Dermis microvascular lymphatic vessel endothelial cell (primary cell): ENCODE measurements around the gene CDCA7. TPM values are rescaled to one million over a fixed set of nuclear protein-coding genes. Genes with fewer than 3 reads are reported as not detected.
"Not testable (repeated sequence)": the region's sequence is repeated elsewhere in the genome, so short reads cannot be mapped to it uniquely, and the experiment has no call there.

Source experiments
- DNase-seq, 2 donors: peaks; one replicate each; pipeline versions ENCODE4 v3.0.0 to v3.0.0-alpha.2; 2010; ENCODE audit warnings: low read depth in 2 of 2
- total RNA-seq: library from RNA; depleted of rRNA; stranded (reverse); fragments of >200 nt; gene quantifications from 2 replicates; pipeline ENCODE4 v1.2.1, GENCODE V29; 2014

Gene CDCA7
- total RNA-seq, 1 donor from 2014 or later = 6.4 TPM

DNA sequence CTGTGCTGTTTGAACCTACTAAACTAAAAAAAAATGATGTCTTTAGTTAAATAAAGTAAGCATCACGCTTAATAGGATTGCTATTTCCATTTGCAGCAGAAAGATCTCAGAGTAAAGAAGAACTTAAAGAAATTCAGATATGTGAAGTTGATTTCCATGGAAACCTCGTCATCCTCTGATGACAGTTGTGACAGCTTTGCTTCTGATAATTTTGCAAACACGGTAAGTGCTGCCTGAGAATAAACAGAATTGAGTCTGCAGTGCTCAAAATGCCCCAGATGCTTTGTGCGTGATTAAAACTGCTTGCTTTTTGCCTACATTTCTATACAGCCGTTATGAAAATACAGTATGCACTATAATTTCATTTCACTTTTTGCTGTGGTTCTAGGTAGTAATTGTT, 3.9 kb downstream of the CDCA7 start:
- no peak for DNase-seq

DNA sequence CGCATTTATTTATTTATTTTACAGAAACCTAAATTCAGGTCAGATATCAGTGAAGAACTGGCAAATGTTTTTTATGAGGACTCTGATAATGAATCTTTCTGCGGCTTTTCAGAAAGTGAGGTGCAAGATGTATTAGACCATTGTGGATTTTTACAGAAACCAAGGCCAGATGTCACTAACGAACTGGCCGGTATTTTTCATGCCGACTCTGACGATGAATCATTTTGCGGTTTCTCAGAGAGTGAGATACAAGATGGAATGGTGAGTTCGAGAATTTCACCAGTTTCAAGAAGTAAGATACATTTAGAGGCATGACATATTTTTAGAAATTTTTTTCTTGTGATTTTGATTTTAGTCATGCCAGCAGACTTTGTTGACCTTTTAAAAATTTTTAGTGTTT, 4.6 kb downstream of the CDCA7 start:
- DNase-seq = no peak

DNA sequence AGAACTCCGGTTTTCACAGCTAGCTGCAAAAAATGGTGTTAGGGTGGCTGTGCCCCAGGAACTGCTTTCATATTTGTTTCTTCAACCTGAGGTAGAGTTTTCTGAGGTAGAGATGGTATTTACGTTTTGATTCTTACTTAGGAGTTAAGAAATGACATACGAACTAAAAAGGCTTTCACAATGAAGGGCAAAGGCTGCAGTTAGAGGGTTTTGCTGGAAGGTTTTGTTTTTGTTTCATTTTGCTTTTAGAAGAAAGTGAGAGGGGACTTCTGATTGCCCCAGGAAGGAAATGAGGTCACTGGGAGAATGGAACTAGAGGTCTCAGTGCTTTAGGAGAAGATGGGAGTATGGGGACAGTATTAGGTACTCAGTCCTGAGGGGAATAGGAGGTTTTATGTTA, 15.5 kb downstream of the CDCA7 start:
- DNase-seq = no peak

DNA sequence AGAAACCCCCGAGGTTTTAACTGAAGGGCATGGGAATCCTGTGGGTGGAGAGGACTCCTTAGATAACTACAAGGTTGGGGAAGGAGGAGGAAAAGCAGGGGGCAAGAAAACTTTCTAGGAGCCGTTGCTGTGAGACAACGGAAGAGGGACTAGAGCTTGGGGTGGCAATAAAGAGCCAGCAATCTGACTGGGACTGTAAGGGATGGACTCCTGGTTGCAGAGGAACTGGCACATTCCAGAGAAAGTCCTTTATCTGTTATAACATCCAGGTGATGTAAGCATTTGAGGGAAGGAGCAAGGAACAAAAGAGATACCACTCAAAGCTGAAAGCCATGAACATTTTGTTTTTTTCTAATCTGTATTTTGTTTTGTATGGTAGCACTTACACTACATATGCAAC, 16.4 kb downstream of the CDCA7 start:
- no peak for DNase-seq

DNA sequence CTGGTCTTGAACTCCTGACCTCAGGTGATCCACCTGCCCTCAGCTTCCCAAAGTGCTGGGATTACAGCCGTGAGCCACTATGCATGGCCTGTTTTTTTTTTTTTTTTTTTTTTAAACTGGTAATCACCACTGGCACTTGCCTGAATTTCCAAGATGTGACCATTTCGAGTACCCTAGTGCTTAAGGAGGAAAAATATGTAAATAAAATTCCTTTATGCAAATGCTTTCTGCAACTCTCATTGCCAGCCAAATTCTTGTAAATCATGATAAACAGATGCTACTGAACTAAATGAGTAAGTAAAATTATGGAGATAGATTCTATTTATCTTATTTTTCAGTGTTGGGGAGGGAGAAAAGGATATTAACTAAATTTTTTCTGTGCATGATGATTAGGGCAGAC, 18.6 kb downstream of the CDCA7 start:
- DNase-seq = no peak

DNA sequence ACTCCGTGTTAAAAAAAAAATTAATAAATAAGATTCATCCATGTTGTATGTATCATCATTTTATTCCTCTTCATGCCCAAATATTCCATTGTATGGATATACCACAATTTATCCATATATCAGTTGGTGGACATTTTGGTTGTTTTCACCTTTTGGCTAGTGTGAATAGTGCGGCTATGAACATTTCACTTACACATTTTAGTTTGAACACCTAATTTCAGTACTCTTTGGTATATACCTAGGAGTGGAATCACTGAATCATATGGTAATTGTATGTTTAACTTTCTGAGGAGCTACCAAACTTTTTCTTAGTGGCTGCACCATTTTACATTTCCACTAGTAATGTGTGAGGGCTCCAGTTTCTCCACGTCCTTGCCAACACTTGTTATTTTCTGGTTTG, 20.0 kb downstream of the CDCA7 start:
- no peak for DNase-seq

DNA sequence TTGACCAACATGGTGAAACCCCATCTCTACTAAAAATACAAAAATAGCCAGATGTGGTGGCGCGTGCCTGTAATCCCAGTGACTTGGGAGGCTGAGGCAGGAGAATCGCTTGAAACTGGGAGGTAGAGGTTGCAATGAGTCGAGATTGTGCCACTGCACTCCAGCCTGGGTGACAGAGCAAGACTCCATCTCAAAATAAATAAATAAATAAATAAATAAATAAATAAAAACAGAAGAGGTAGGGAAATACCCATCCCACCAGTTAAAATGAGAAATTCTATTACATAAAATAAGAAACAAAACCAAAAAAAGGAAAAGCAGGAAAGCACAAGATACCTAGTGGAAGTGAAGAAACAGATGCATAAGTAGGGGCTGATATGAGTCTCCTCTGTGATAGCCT, 30.9 kb downstream of the CDCA7 start:
- DNase-seq = not testable (repeated sequence)

- no peak for DNase-seq
Measured at GRCh38 chr2:173386021-173386737, 31.5 kb downstream of the CDCA7 start.

DNA sequence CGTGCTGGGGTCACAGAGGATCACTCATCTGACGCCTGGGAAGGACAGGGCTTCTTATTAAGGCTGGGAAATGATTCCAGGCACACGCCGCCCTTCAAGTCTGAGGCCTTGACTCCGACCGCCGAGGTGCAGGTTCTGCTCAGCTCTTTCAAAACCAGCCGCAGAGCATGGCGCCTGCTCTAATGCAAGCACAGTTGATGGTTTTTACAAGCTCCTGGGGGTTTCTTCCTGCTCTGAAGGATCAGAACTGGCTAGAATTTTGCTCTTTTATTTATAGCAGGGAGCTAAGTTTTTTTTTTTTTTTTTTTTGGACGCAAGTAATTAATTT, 32.0 kb downstream of the CDCA7 start:
- no peak for DNase-seq

GRCh38 chr2:173387079-173387478, 32.4 kb downstream of the CDCA7 start:
- no peak for DNase-seq

- no peak for DNase-seq
Measured at GRCh38 chr2:173387660-173388059, 33.0 kb downstream of the CDCA7 start.

DNA sequence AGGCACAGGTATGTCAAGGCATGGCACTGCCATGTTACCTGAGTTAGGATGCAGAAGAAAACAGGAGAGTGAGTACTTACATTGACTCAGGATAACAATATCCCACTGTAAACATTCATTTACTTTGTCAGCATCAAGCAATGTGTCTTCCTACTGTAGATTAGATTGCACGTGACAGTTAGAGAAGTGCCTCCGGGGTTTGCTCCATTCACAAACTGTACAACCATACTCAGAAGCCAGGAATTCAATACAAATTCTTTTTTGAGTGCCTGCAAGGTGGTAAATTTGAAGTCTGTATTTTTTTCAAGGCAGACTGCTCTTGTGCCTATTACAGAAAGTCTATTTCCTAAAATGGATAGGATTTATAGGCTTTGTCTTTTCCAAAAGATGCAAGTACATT, 34.1 kb downstream of the CDCA7 start:
- no peak for DNase-seq

DNA sequence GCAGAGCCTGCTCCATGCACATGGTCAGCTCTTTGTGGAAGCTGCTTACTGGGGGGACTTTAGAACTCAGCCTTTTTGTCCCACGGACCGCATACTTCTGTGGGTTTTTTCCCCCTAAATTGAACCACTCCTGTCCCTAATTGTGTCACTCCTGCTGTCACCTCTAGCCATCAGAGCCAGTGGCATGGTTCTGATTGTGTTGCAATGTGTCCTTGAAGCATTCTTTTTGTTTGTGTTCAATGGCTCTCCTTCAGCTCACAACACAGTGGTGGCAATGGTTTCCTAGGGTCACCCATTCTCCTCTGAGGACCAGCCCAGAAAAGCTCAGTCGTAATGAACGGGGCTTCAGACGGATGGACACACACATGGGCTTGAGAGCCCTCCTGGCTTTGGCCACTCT, 35.4 kb downstream of the CDCA7 start:
- DNase-seq = no peak

DNA sequence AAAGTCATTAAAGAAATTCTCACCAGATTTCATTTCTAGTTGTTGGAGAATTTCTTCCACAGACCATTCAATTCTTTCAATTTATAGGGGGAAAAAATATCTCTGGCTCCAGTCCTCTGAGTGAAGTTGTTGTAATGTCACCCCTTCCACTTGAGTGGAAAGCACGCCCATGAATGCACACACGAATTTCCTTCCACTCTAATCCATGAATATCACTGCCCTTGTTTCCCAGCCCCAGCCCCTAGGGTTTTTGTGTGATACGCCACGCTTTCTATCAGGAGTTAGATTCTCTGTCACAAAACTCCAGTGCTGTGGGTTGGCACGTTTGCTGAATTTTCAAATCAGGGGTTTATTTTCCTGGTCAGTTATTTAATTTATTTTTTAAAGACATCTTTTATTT, 38.1 kb downstream of the CDCA7 start:
- no peak for DNase-seq

DNA sequence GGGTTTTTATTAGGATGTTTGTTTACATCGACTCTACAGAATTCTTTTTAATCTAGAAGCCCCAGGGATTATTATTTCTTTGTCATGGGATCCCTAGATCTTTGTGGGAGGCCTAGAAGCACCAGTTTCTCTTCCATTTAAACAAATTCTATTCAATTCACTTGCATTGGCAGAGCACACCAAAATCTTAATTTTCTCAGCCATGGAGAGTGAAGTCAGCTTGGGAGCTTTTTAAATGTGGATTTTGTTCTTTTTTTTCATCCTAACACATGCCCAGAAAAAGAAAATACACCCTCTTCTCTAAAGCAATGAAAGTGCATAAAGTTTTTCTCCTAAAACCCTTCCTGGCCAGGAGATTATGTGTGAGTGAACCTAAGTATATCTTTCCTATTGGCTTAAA, 38.5 kb downstream of the CDCA7 start:
- DNase-seq = no peak

GRCh38 chr2:173393636-173394035, 39.0 kb downstream of the CDCA7 start:
- DNase-seq = no peak

- no peak for DNase-seq
Measured at GRCh38 chr2:173394091-173394974, 39.7 kb downstream of the CDCA7 start.

GRCh38 chr2:173395567-173396351, 41.1 kb downstream of the CDCA7 start:
- DNase-seq = no peak

DNA sequence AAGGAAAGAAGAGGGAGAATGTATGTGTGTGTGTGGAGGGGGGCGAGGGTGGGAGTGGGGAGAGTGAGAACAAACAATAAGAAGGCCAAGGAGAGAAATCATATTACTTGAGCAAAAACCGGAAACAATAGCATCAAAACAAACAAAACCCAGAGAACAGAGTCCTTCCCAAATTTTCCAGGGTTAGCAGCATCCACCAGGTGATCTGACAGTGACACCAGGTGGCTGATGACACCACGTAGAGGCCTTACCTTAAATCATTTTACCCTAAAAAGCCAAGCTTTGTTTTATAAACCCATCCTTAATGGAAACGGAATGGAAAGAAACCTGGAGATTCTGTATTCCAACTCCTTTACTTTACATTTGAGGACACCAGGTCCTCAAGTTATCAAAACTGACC, 42.9 kb downstream of the CDCA7 start:
- no peak for DNase-seq

DNA sequence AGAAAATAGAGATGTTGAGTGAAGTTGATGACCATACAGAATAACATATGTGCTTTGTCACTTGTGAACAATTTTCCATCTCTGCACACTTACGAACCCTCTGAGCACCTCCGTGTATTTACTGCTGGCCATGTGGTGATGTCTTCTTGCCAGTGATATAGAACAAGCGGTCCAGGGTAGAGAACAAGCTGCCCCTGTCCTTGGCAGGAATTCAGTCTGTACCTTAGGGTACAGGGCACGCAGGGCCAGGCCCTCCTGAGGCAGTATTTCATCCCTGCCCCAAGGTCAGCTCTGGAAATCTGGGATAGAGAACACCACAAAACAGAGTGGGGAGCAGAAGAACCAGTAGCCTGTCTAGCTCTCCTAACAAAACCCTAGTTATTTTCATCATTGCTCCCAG, 44.6 kb downstream of the CDCA7 start:
- no peak for DNase-seq

DNA sequence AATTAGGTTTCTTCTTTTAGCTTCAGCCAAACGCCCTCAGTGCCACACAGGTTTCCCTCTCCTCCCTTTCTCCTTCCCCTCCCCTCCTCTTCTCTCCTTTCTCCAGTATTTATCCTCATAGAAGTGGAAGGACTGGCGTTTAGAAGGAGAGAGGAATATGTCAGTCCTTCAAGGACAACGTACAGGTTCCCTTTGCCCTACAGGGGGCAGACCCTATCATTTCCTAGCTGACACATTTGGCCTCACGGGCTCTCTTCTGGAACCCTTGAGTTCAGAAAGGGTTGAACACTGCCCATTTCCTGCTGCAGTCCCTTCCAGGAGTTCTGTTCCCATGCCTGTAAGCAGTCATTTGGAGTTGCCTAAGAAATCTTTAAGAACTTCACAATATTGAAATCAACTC, 46.1 kb downstream of the CDCA7 start:
- no peak for DNase-seq

DNA sequence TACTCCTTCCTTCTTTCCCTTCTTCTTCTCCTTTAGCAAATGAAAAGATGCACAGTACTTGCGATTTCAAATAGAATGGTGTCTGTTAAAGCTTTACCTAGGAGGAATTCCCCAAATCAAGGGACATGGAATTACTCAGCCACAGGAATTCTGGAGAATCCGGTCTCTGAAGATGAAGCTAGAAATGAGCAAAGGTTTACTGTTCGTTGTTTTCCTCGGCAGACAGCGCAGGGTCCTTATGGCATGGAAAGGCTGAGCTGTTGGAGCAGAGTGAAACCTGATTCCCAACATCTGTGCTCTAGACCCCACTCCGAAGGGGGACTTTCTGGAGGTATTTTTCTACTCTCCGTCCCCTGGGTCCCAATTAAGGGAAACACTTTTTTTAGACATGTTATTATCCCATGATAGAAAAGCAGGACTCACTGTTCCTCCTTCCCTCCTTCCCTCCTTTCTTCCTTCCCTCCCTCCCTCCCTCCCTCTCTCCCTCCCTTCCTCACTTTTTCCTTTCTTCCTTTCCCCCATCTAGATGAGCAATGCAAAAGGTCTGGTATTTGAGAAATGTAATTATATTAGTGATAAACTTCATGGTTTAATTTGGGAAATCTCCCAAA, 47.1 kb downstream of the CDCA7 start:
- peak in 1 of 2 donors; percentile 10 for DNase-seq
